ENCODE results near the gene MAP3K6. TPM values are rescaled to one million over a fixed set of nuclear protein-coding genes. Genes with fewer than 3 reads are reported as not detected.

The MAP3K6 gene
- total and polyA plus RNA-seq, 7 experiments from 2014 or later, result 5.9 to 17.0 (median 14.2) TPM

- ChIA-PET CTCF (interaction anchor here (1.2 to 3.3 kb wide), 2 partner anchors 9 to 14 kb away, joined by 4 to 21 read pairs; no protein-coding TSS in a partner anchor), POLR2A (interaction anchor here (0.7 to 7.2 kb wide), 3 partner anchors 8 to 19 kb away, joined by 3 to 111 read pairs (median 3); no protein-coding TSS in a partner anchor)
- H3K9me3 ChIP-seq (ENCODE audit: control insufficient read depth in 2 of 3, low read length in 3 of 3), result no peaks in the 10 kb centered on the region
- Mint-ChIP-seq H3K36me3 (peaks cover 4 to 29% (median 9%) of the 10 kb centered on the region in 5 donors), H3K27ac (peak overlapping the region in 4 of 9 donors; percentile 28 to 70 (median 64)), H3K4me3 (peak overlapping the region in 2 of 10 donors; percentile 19 to 37), H3K9me3 (no peaks in the 10 kb centered on the region), H3K27me3 (no peaks in the 10 kb centered on the region), H3K4me1 (peaks cover 5 to 43% (median 40%) of the 10 kb centered on the region in 7 donors)
- no peak overlapping the region for H3K4me3 ChIP-seq (ENCODE audit: low read length)
- peaks cover 0 to 52% (median 8%) of the 10 kb centered on the region in 3 experiments for H3K36me3 ChIP-seq (ENCODE audit: control insufficient read depth in 2 of 3, insufficient read depth in 3 of 3, low read length in 3 of 3)
- H3K27ac ChIP-seq (ENCODE audit: low read depth, low read length), result peak overlapping the region; percentile 22
- intact Hi-C loops (cut with micrococcal nuclease), result no loop called here
- DNase-seq (no peak), ATAC-seq (no peak)
- H3K4me1 ChIP-seq (ENCODE audit: control insufficient read depth in 2 of 2, insufficient read depth in 2 of 2, low read length in 2 of 2), result peaks cover 0 to 18% of the 10 kb centered on the region in 2 donors
- H3K27me3 ChIP-seq (ENCODE audit: control insufficient read depth in 2 of 2, insufficient read depth in 2 of 2, low read length in 2 of 2), result no peaks in the 10 kb centered on the region
Observed at GRCh38 chr1:27346991-27347624, 19.7 kb downstream of the MAP3K6 start.

DNA sequence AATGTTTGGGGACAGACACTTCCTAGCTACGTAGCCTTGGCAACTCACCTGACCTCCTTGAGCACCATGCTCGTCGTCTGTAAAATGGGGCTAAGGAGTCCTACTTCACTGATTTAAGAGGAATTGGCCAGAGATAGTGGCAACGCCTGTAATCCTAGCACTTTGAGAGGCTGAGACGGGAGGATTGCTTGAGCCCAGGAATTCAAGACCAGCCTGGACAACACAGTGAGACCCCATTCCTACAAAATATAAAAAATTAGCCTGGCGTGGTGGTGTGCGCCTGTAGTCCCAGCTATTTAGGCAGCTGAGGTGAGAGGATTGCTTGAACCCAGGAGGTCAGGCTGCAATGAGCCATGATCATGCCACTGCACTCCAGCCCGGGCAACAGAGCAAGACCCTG is 20.4 kb downstream of the MAP3K6 start:
- no peaks in the 10 kb centered on the region for H3K9me3 Mint-ChIP-seq
- peak overlapping the region in 8 of 9 donors; percentile 42 to 92 (median 61) for H3K27ac Mint-ChIP-seq
- H3K4me3 Mint-ChIP-seq, result peak overlapping the region in 6 of 10 donors; percentile 8 to 79 (median 36)
- Histone ChIP-seq H3K36me3 (ENCODE audit: control insufficient read depth in 2 of 3, insufficient read depth in 3 of 3, low read length in 3 of 3) (peaks cover 0 to 47% (median 8%) of the 10 kb centered on the region in 3 experiments), H3K9me3 (ENCODE audit: control insufficient read depth in 2 of 3, low read length in 3 of 3) (no peaks in the 10 kb centered on the region), H3K4me3 (ENCODE audit: low read length) (no peak overlapping the region), H3K4me1 (ENCODE audit: control insufficient read depth in 2 of 2, insufficient read depth in 2 of 2, low read length in 2 of 2) (peaks cover 4 to 19% of the 10 kb centered on the region in 2 donors), H3K27me3 (ENCODE audit: control insufficient read depth in 2 of 2, insufficient read depth in 2 of 2, low read length in 2 of 2) (no peaks in the 10 kb centered on the region), H3K27ac (ENCODE audit: low read depth, low read length) (no peak overlapping the region)
- DNase-seq (no peak), ATAC-seq (no peak)
- intact Hi-C loops (cut with micrococcal nuclease), result no loop called here
- ChIA-PET POLR2A (interaction anchor here (0.6 to 7.2 kb wide), 4 partner anchors 9 to 20 kb away, joined by 3 to 111 read pairs (median 4); no protein-coding TSS in a partner anchor), CTCF (interaction anchor here (1.2 to 3.3 kb wide), 2 partner anchors 10 to 13 kb away, joined by 4 to 21 read pairs; no protein-coding TSS in a partner anchor)
- H3K4me1 Mint-ChIP-seq, result peaks cover 5 to 45% (median 43%) of the 10 kb centered on the region in 7 donors
- H3K27me3 Mint-ChIP-seq, result no peaks in the 10 kb centered on the region
- peaks cover 4 to 29% (median 9%) of the 10 kb centered on the region in 5 donors for H3K36me3 Mint-ChIP-seq

GRCh38 chr1:27345272-27345671 is 21.5 kb downstream of the MAP3K6 start:
- Histone ChIP-seq H3K4me3 (ENCODE audit: low read length) (no peak overlapping the region), H3K36me3 (ENCODE audit: control insufficient read depth in 2 of 3, insufficient read depth in 3 of 3, low read length in 3 of 3) (peaks cover 0 to 36% (median 4%) of the 10 kb centered on the region in 3 experiments), H3K9me3 (ENCODE audit: control insufficient read depth in 2 of 3, low read length in 3 of 3) (no peaks in the 10 kb centered on the region), H3K27ac (ENCODE audit: low read depth, low read length) (peak overlapping the region; percentile 1), H3K27me3 (ENCODE audit: control insufficient read depth in 2 of 2, insufficient read depth in 2 of 2, low read length in 2 of 2) (no peaks in the 10 kb centered on the region), H3K4me1 (ENCODE audit: control insufficient read depth in 2 of 2, insufficient read depth in 2 of 2, low read length in 2 of 2) (peaks cover 11 to 27% of the 10 kb centered on the region in 2 donors)
- intact Hi-C loops (cut with micrococcal nuclease), result no loop called here
- ChIA-PET POLR2A (interaction anchor here (0.6 to 7.2 kb wide), 4 partner anchors 10 to 210 kb away, joined by 3 to 111 read pairs (median 17); partner anchors contain the start of genes MAP3K6 and TMEM222), CTCF (interaction anchor here (0.6 to 3.3 kb wide), 6 partner anchors 9 to 1497 kb away, joined by 3 to 21 read pairs (median 4); no protein-coding TSS in a partner anchor)
- Mint-ChIP-seq H3K4me3 (peak overlapping the region in 7 of 10 donors; percentile 35 to 85 (median 78)), H3K36me3 (peaks cover 4 to 29% (median 9%) of the 10 kb centered on the region in 5 donors), H3K9me3 (peaks cover 0 to under 1% (median 0%) of the 10 kb centered on the region in 11 donors), H3K27me3 (no peaks in the 10 kb centered on the region), H3K4me1 (peaks cover 5 to 54% (median 50%) of the 10 kb centered on the region in 7 donors), H3K27ac (peak overlapping the region in 3 of 9 donors; percentile 72 to 85 (median 76))
- ATAC-seq (no peak), DNase-seq (no peak)

- ChIA-PET POLR2A (interaction anchor here (0.6 to 7.2 kb wide), 6 partner anchors 11 to 1340 kb away, joined by 3 to 111 read pairs (median 10); partner anchors contain the start of gene TMEM222), CTCF (interaction anchor here (0.7 to 1.3 kb wide), 5 partner anchors 12 to 263 kb away, joined by 3 to 10 read pairs (median 3); no protein-coding TSS in a partner anchor)
- Histone ChIP-seq H3K36me3 (ENCODE audit: control insufficient read depth in 2 of 3, insufficient read depth in 3 of 3, low read length in 3 of 3) (peaks cover 0 to 27% (median 3%) of the 10 kb centered on the region in 3 experiments), H3K9me3 (ENCODE audit: control insufficient read depth in 2 of 3, low read length in 3 of 3) (no peaks in the 10 kb centered on the region), H3K27me3 (ENCODE audit: control insufficient read depth in 2 of 2, insufficient read depth in 2 of 2, low read length in 2 of 2) (no peaks in the 10 kb centered on the region), H3K4me3 (ENCODE audit: low read length) (peak overlapping the region; percentile 85), H3K4me1 (ENCODE audit: control insufficient read depth in 2 of 2, insufficient read depth in 2 of 2, low read length in 2 of 2) (peaks cover 11 to 29% of the 10 kb centered on the region in 2 donors), H3K27ac (ENCODE audit: low read depth, low read length) (peak overlapping the region; percentile 87)
- Mint-ChIP-seq H3K27me3 (no peaks in the 10 kb centered on the region), H3K4me3 (peak overlapping the region; percentile 91 to 100 (median 96)), H3K9me3 (peaks cover 0 to 4% (median 0%) of the 10 kb centered on the region in 11 donors), H3K27ac (peak overlapping the region; percentile 86 to 98 (median 94)), H3K36me3 (peaks cover 4 to 29% (median 9%) of the 10 kb centered on the region in 5 donors), H3K4me1 (peaks cover 22 to 71% (median 62%) of the 10 kb centered on the region in 7 donors)
- intact Hi-C loops (cut with micrococcal nuclease), result loop anchor here (1.0 to 5.0 kb wide), 7 partner anchors 11 to 1209 kb away; partner anchors contain the start of genes MAP3K6 (in 1 of the 2), TMEM222 (in 1 of the 2) and TRNAU1AP (in 1 of the 2)
- no peak for DNase-seq
- ATAC-seq, result no peak
Observed at GRCh38 chr1:27343639-27344025, 23.1 kb downstream of the MAP3K6 start.

- H3K4me1 Mint-ChIP-seq, result peaks cover 22 to 71% (median 60%) of the 10 kb centered on the region in 7 donors
- peak overlapping the region; percentile 86 to 98 (median 94) for H3K27ac Mint-ChIP-seq
- peak; percentile 87 for ATAC-seq
- Histone ChIP-seq H3K27me3 (ENCODE audit: control insufficient read depth in 2 of 2, insufficient read depth in 2 of 2, low read length in 2 of 2) (no peaks in the 10 kb centered on the region), H3K27ac (ENCODE audit: low read depth, low read length) (peak overlapping the region; percentile 87), H3K4me3 (ENCODE audit: low read length) (peak overlapping the region; percentile 85), H3K9me3 (ENCODE audit: control insufficient read depth in 2 of 3, low read length in 3 of 3) (no peaks in the 10 kb centered on the region), H3K36me3 (ENCODE audit: control insufficient read depth in 2 of 3, insufficient read depth in 3 of 3, low read length in 3 of 3) (peaks cover 0 to 26% (median 3%) of the 10 kb centered on the region in 3 experiments), H3K4me1 (ENCODE audit: control insufficient read depth in 2 of 2, insufficient read depth in 2 of 2, low read length in 2 of 2) (peaks cover 11 to 29% of the 10 kb centered on the region in 2 donors)
- ChIA-PET POLR2A (interaction anchor here (0.5 to 7.2 kb wide), 9 partner anchors 10 to 1163 kb away, joined by 3 to 111 read pairs (median 5); partner anchors contain the start of genes HMGN2 and TMEM222), CTCF (interaction anchor here (0.7 to 2.8 kb wide), 12 partner anchors 10 to 263 kb away, joined by 3 to 23 read pairs (median 4); no protein-coding TSS in a partner anchor)
- H3K4me3 Mint-ChIP-seq, result peak overlapping the region; percentile 91 to 100 (median 96)
- peaks cover 4 to 27% (median 9%) of the 10 kb centered on the region in 5 donors for H3K36me3 Mint-ChIP-seq
- peak; percentile 47 to 84 (median 80) for DNase-seq
- H3K9me3 Mint-ChIP-seq, result peaks cover 0 to 4% (median 0%) of the 10 kb centered on the region in 11 donors
- intact Hi-C loops (cut with micrococcal nuclease), result loop anchor here (1.0 to 5.0 kb wide), 7 partner anchors 11 to 1209 kb away; partner anchors contain the start of genes TMEM222 (in 2 of the 2), MAP3K6 (in 1 of the 2) and TRNAU1AP (in 1 of the 2)
- no peaks in the 10 kb centered on the region for H3K27me3 Mint-ChIP-seq
Observed at GRCh38 chr1:27342778-27343638, 23.8 kb downstream of the MAP3K6 start.
